Stimulated activated naive CD8-positive, alpha-beta T cell treated with anti-CD3 and anti-CD28 coated beads, Interleukin-15, Interleukin-2, amounts not matched to agents 100 U/mL and 50 U/mL, for 24 hours (primary cell): ENCODE measurements around the gene PRIMPOL.
"Not testable (repeated sequence)": the region's sequence is repeated elsewhere in the genome, so short reads cannot be mapped to it uniquely, and the experiment has no call there.

Source experiments
- ATAC-seq: fragments of 150-1000 bp; cut with Tn5 transposase; one replicate; pipeline ENCODE4 v1.10.0; 2021
- DNase-seq: peaks from one replicate; pipeline ENCODE4 v3.0.0; 2021

PRIMPOL gene

GRCh38 chr4:184636897-184637296 is 12.6 kb upstream of the PRIMPOL start:
- ATAC-seq (no peak), DNase-seq (no peak)

GRCh38 chr4:184641022-184641421 is 8.5 kb upstream of the PRIMPOL start:
- ATAC-seq (no peak), DNase-seq (no peak)

- ATAC-seq, result no peak
- no peak for DNase-seq
These were observed 8.1 kb upstream of the PRIMPOL start for GRCh38 chr4:184641451-184641850.

- DNase-seq (no peak), ATAC-seq (no peak)
These were observed 5.8 kb upstream of the PRIMPOL start for GRCh38 chr4:184643731-184644130.

GRCh38 chr4:184644553-184645307 is 4.8 kb upstream of the PRIMPOL start:
- no peak for ATAC-seq
- no peak for DNase-seq

GRCh38 chr4:184645904-184646610 is 3.5 kb upstream of the PRIMPOL start:
- ATAC-seq (no peak), DNase-seq (no peak)

GRCh38 chr4:184647266-184648053 is 2.1 kb upstream of the PRIMPOL start:
- DNase-seq, result no peak
- no peak for ATAC-seq

- ATAC-seq (no peak), DNase-seq (no peak)
These were observed 1.6 kb upstream of the PRIMPOL start for GRCh38 chr4:184648054-184648312.

GRCh38 chr4:184648313-184649025 is 1.1 kb upstream of the PRIMPOL start:
- peak; percentile 16 for ATAC-seq
- peak; percentile 54 for DNase-seq

GRCh38 chr4:184649971-184650855 is 675 bp downstream of the PRIMPOL start:
- DNase-seq, result peak; percentile 29

GRCh38 chr4:184651899-184652298 is 2.4 kb downstream of the PRIMPOL start:
- ATAC-seq (no peak), DNase-seq (no peak)

More at GRCh38 chr4:184649971-184650855, 675 bp downstream of the PRIMPOL start:
- ATAC-seq, result no peak

- DNase-seq, result not testable (repeated sequence)
These were observed 3.1 kb downstream of the PRIMPOL start for GRCh38 chr4:184652681-184653080.

GRCh38 chr4:184653650-184654049 is 4.1 kb downstream of the PRIMPOL start:
- ATAC-seq (no peak), DNase-seq (no peak)

More at GRCh38 chr4:184652681-184653080, 3.1 kb downstream of the PRIMPOL start:
- ATAC-seq, result not testable (repeated sequence)

GRCh38 chr4:184655889-184656869 is 6.6 kb downstream of the PRIMPOL start:
- DNase-seq, result no peak

GRCh38 chr4:184657144-184657543 is 7.6 kb downstream of the PRIMPOL start:
- ATAC-seq (no peak), DNase-seq (no peak)

More at GRCh38 chr4:184655889-184656869, 6.6 kb downstream of the PRIMPOL start:
- ATAC-seq, result no peak

GRCh38 chr4:184657820-184658219 is 8.3 kb downstream of the PRIMPOL start:
- ATAC-seq, DNase-seq: not testable (repeated sequence)

- DNase-seq (no peak), ATAC-seq (no peak)
These were observed 11.4 kb downstream of the PRIMPOL start for GRCh38 chr4:184660978-184661377.

GRCh38 chr4:184662236-184662635 is 12.7 kb downstream of the PRIMPOL start:
- DNase-seq (no peak), ATAC-seq (no peak)

GRCh38 chr4:184664445-184665210 is 15.1 kb downstream of the PRIMPOL start:
- peak; percentile 36 for ATAC-seq
- no peak for DNase-seq
